Endothelial cell of umbilical vein (primary cell): ENCODE data around the gene TJP3.

Experiments
- EZH2 ChIP-seq: IDR thresholded peaks from 2 replicates; pipeline ENCODE4 v1.6.1; 2012; ENCODE audit warnings: borderline replicate concordance, low read depth, mild to moderate bottlenecking, moderate library complexity, low read length, inconsistent platforms; ENCODE audit not compliant: severe bottlenecking
- GATA2 ChIP-seq: IDR thresholded peaks from 2 replicates; pipeline ENCODE4 v1.7.0; 2011; ENCODE audit warnings: low read depth, mild to moderate bottlenecking, moderate library complexity, mixed read lengths, low read length; ENCODE audit not compliant: insufficient read length, insufficient read depth
- POLR2A ChIP-seq: IDR thresholded peaks from 2 replicates; pipeline ENCODE4 v1.6.1; 2012; ENCODE audit warnings: low read depth, mild to moderate bottlenecking, control low read depth, low read length
- TF ChIP-seq, protein P1 (sequence below), 2 donors: IDR thresholded peaks; 1 replicate in 1 of 2; 2 replicates in 1 of 2; pipeline ENCODE4 v1.5.1; 2011; ENCODE audit warnings: low read length in 2 of 2, mild to moderate bottlenecking in 2 of 2, moderate library complexity in 2 of 2, control low read depth in 1 of 2, inconsistent platforms in 1 of 2, low read depth in 1 of 2; ENCODE audit not compliant: insufficient read depth in 1 of 2; ENCODE audit errors: extremely low read depth in 1 of 2
- TF ChIP-seq, protein P2 (sequence below): IDR thresholded peaks from 2 replicates; pipeline ENCODE4 v1.6.1; 2011; ENCODE audit not compliant: insufficient read depth, insufficient read length

DNA sequence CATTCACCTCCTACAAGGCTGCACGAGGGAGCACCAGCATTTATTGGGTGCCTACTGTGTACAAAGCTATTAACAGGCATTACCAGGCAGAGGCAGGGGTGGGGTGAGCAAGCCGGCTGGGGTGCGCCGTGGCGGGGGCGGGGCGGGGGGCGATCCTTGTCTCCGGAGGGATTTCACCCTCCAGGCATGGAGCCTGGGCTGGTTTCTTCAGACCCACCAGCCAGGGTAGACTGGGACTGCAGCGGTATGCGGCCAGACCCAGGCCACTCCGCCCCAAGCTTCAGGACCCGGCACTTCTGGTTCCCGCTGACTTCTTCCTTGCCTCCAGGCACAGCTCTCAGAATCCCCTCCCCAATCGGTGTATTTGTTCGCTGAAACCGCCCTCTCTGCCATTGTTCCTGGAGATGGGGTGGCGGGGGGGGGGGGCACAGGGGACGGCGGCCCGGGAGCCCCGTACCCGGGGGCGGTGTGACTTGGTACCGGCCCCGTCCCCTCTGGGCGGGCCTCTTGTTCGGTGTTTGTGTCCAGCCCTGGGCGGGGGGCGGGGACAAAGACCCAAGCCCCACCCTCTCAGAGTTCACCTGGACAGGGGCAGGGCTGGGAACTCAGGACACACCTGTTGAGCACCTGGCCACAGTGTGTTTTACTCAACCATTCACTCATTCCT is 14.4 kb downstream of the TJP3 start:
- TF ChIP-seq GATA2 (no peak), POLR2A (no peak), EZH2 (no peak)
- TF ChIP-seq, protein P1, sequence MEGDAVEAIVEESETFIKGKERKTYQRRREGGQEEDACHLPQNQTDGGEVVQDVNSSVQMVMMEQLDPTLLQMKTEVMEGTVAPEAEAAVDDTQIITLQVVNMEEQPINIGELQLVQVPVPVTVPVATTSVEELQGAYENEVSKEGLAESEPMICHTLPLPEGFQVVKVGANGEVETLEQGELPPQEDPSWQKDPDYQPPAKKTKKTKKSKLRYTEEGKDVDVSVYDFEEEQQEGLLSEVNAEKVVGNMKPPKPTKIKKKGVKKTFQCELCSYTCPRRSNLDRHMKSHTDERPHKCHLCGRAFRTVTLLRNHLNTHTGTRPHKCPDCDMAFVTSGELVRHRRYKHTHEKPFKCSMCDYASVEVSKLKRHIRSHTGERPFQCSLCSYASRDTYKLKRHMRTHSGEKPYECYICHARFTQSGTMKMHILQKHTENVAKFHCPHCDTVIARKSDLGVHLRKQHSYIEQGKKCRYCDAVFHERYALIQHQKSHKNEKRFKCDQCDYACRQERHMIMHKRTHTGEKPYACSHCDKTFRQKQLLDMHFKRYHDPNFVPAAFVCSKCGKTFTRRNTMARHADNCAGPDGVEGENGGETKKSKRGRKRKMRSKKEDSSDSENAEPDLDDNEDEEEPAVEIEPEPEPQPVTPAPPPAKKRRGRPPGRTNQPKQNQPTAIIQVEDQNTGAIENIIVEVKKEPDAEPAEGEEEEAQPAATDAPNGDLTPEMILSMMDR (IDR thresholded peaks at IDR 0.05; ENCODE audit: extremely low read depth in 1 of 2, insufficient read depth in 1 of 2, low read depth in 1 of 2, low read length in 2 of 2): no peak
- TF ChIP-seq, protein P2, sequence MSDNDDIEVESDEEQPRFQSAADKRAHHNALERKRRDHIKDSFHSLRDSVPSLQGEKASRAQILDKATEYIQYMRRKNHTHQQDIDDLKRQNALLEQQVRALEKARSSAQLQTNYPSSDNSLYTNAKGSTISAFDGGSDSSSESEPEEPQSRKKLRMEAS: no peak
